HEK293 (cell line): Measurements from ENCODE around the gene UBFD1.
A peak's percentile ranks its signal among the peaks of the same experiment; 100 is the strongest.

Experiments
- CTCF ChIA-PET: fragments of 350-600 bp; formaldehyde crosslinking; extraction: SDS; loops from one replicate; lab custom pipeline; 2021; ENCODE audit warnings: antibody characterized with exemption; lab: Yijun Ruan, JAX
- POLR2A ChIA-PET: fragments of 300-600 bp; formaldehyde crosslinking; extraction: SDS; loops from one replicate; lab custom pipeline; 2020; ENCODE audit warnings: antibody characterized with exemption, inconsistent platforms; lab: Yijun Ruan, JAX
- H3K27ac ChIP-seq: fragments of 200-500 bp; sonication (Bioruptor generic); 2 replicates; pipeline ENCODE4 v1.5.1; 2014; ENCODE audit warnings: low read depth, low read length, control low read depth, inconsistent platforms; ENCODE audit errors: extremely low read depth
- H3K36me3 ChIP-seq, 2 experiments: fragments of 200-500 bp in 1 of 2; sonication (Bioruptor generic) in 1 of 2; 1 replicate in 1 of 2; 2 replicates in 1 of 2; pipeline ENCODE4 v1.5.1; 2014 to 2017; ENCODE audit warnings: inconsistent platforms in 2 of 2, low read length in 2 of 2; ENCODE audit not compliant: control insufficient read depth in 2 of 2, insufficient read depth in 1 of 2
- H3K4me1 ChIP-seq: fragments of 200-500 bp; sonication (Bioruptor generic); 2 replicates; pipeline ENCODE4 v1.5.1; 2014; ENCODE audit warnings: mild to moderate bottlenecking, low read length, inconsistent platforms; ENCODE audit not compliant: control insufficient read depth, insufficient read depth
- H3K4me3 ChIP-seq: 2 replicates; pipeline ENCODE4 v1.5.1; 2011; ENCODE audit warnings: low read depth, mild to moderate bottlenecking, control low read depth, low read length, moderate library complexity
- H3K9me3 ChIP-seq: fragments of 200-500 bp; sonication (Bioruptor generic); 2 replicates; pipeline ENCODE4 v1.5.1; 2014; ENCODE audit warnings: low read depth, low read length, inconsistent platforms; ENCODE audit not compliant: control insufficient read depth, insufficient read depth
- BCL11B ChIP-seq: fragments of 450-650 bp; formaldehyde crosslinking; IDR thresholded peaks from 2 replicates; pipeline ENCODE4 v1.5.1; 2016; ENCODE audit warnings: low read depth, missing biosample characterization, missing genetic modification characterization
- SCRT1 ChIP-seq: fragments of 450-650 bp; formaldehyde crosslinking; IDR thresholded peaks from 2 replicates; pipeline ENCODE4 v1.5.1; 2016; ENCODE audit warnings: missing biosample characterization, missing genetic modification characterization, borderline replicate concordance
- ZBTB48 ChIP-seq: fragments of 450-650 bp; formaldehyde crosslinking; IDR thresholded peaks from 2 replicates; pipeline ENCODE4 v1.5.1; 2016; ENCODE audit warnings: missing biosample characterization, missing genetic modification characterization
- ZNF114 ChIP-seq: fragments of 450-650 bp; formaldehyde crosslinking; IDR thresholded peaks from 2 replicates; pipeline ENCODE4 v1.5.0; 2017; ENCODE audit warnings: missing biosample characterization, missing genetic modification characterization
- ZNF133 ChIP-seq: fragments of 450-650 bp; formaldehyde crosslinking; IDR thresholded peaks from 2 replicates; pipeline ENCODE4 v1.5.1; 2016; ENCODE audit warnings: missing biosample characterization, missing genetic modification characterization
- ZNF155 ChIP-seq: fragments of 450-650 bp; formaldehyde crosslinking; IDR thresholded peaks from 2 replicates; pipeline ENCODE4 v1.5.1; 2016; ENCODE audit warnings: missing biosample characterization, missing genetic modification characterization
- ZNF211 ChIP-seq: fragments of 450-650 bp; formaldehyde crosslinking; IDR thresholded peaks from 2 replicates; pipeline ENCODE4 v1.5.1; 2016; ENCODE audit warnings: low read depth, missing biosample characterization, missing genetic modification characterization
- ZNF24 ChIP-seq: fragments of 450-650 bp; formaldehyde crosslinking; IDR thresholded peaks from 2 replicates; pipeline ENCODE4 v1.5.1; 2016; ENCODE audit warnings: missing biosample characterization, missing genetic modification characterization
- ZNF274 ChIP-seq, 2 experiments: fragments of 200-500 bp in 1 of 2; fragments of 450-650 bp in 1 of 2; sonication (Bioruptor generic) in 1 of 2; formaldehyde crosslinking in 1 of 2; IDR thresholded peaks; 2 replicates each; pipeline versions ENCODE4 v1.5.1 to v1.6.1; 2014 to 2016; ENCODE audit warnings: borderline replicate concordance in 1 of 2, inconsistent platforms in 1 of 2, low read length in 1 of 2, missing biosample characterization in 1 of 2, missing genetic modification characterization in 1 of 2
- ZNF280D ChIP-seq: fragments of 450-650 bp; formaldehyde crosslinking; IDR thresholded peaks from 2 replicates; pipeline ENCODE4 v1.5.1; 2016; ENCODE audit warnings: missing biosample characterization, missing genetic modification characterization
- ZNF354C ChIP-seq: fragments of 450-650 bp; formaldehyde crosslinking; IDR thresholded peaks from 2 replicates; pipeline ENCODE4 v1.5.1; 2016; ENCODE audit warnings: missing biosample characterization, missing genetic modification characterization, low read depth, borderline replicate concordance
- ZNF416 ChIP-seq: fragments of 450-650 bp; formaldehyde crosslinking; IDR thresholded peaks from 2 replicates; pipeline ENCODE4 v1.5.1; 2016; ENCODE audit warnings: missing biosample characterization, missing genetic modification characterization
- ZNF433 ChIP-seq: fragments of 450-650 bp; formaldehyde crosslinking; IDR thresholded peaks from 2 replicates; pipeline ENCODE4 v1.5.1; 2016; ENCODE audit warnings: missing biosample characterization, missing genetic modification characterization, low read depth
- ZNF48 ChIP-seq: fragments of 450-650 bp; formaldehyde crosslinking; IDR thresholded peaks from 2 replicates; pipeline ENCODE4 v1.5.1; 2016; ENCODE audit warnings: missing biosample characterization, missing genetic modification characterization
- ZNF529 ChIP-seq: fragments of 450-650 bp; formaldehyde crosslinking; IDR thresholded peaks from 2 replicates; pipeline ENCODE4 v1.5.1; 2017; ENCODE audit warnings: missing genetic modification characterization, missing biosample characterization; ENCODE audit not compliant: insufficient replicate concordance
- ZNF548 ChIP-seq: fragments of 450-650 bp; formaldehyde crosslinking; IDR thresholded peaks from 2 replicates; pipeline ENCODE4 v1.5.1; 2016; ENCODE audit warnings: missing biosample characterization, missing genetic modification characterization
- ZNF610 ChIP-seq: fragments of 450-650 bp; formaldehyde crosslinking; IDR thresholded peaks from 2 replicates; pipeline ENCODE4 v1.5.1; 2016; ENCODE audit warnings: missing biosample characterization, missing genetic modification characterization, borderline replicate concordance
- ZNF704 ChIP-seq: fragments of 450-650 bp; formaldehyde crosslinking; IDR thresholded peaks from 2 replicates; pipeline ENCODE4 v1.5.1; 2016; ENCODE audit warnings: missing biosample characterization, missing genetic modification characterization
- ZNF777 ChIP-seq: fragments of 450-650 bp; formaldehyde crosslinking; IDR thresholded peaks from 2 replicates; pipeline ENCODE4 v1.5.1; 2017; ENCODE audit warnings: missing biosample characterization, missing genetic modification characterization, borderline replicate concordance
- ZNF785 ChIP-seq: fragments of 450-650 bp; formaldehyde crosslinking; IDR thresholded peaks from 2 replicates; pipeline ENCODE4 v1.5.1; 2016; ENCODE audit warnings: missing biosample characterization, missing genetic modification characterization
- TF ChIP-seq, protein P1 (sequence below): fragments of 450-650 bp; formaldehyde crosslinking; IDR thresholded peaks from 2 replicates; pipeline ENCODE4 v1.5.1; 2016; ENCODE audit warnings: missing biosample characterization, missing genetic modification characterization, low read depth
- TF ChIP-seq, protein P2 (sequence below): fragments of 450-650 bp; formaldehyde crosslinking; conservative IDR thresholded peaks from 2 replicates; pipeline ENCODE4 v1.5.1; 2016; ENCODE audit warnings: low read depth, missing biosample characterization, missing genetic modification characterization

UBFD1 gene

DNA sequence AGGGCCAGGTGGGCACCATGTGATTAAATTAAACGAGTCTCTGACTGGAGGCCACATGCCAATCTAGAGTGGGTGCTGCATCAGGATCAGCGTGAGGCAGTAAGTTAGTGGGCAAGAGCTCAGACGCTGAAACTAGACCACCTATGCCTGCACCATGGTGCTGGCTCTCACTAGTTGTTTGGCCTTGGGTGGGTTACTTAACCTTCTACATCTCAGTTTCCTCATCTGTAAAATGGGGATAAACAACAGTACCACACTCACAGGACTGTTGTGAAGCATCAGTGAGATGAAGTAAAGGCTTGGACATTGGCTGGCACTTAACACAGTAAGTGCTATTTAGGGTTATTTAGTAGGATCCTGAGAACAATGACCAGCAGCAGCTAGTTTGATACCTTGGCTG is 32.7 kb downstream of the UBFD1 start:
- POLR2A ChIA-PET, result interaction anchor here (0.7 kb wide), 1 partner anchor 19 kb away, joined by 5 read pairs; no protein-coding TSS in a partner anchor
- CTCF ChIA-PET, result no interaction called here
- TF ChIP-seq ZNF433 (tag by site-specific recombination), result no peak
- no peak for TF ChIP-seq ZNF280D (tag by site-specific recombination)
- no peak for TF ChIP-seq ZNF133 (tag by site-specific recombination)
- Histone ChIP-seq H3K4me3 (no peak overlapping the region), H3K9me3 (no peaks in the 10 kb centered on the region), H3K27ac (no peak overlapping the region), H3K4me1 (no peaks in the 10 kb centered on the region), H3K36me3 (peaks cover 56 to 88% of the 10 kb centered on the region in 2 experiments)

GRCh38 chr16:23594186-23594585 is 36.7 kb downstream of the UBFD1 start:
- Histone ChIP-seq H3K9me3 (no peaks in the 10 kb centered on the region), H3K4me1 (no peaks in the 10 kb centered on the region), H3K4me3 (no peak overlapping the region), H3K27ac (no peak overlapping the region), H3K36me3 (peaks cover 32 to 48% of the 10 kb centered on the region in 2 experiments)
- ChIA-PET POLR2A (no interaction called here), CTCF (no interaction called here)
- no peak for TF ChIP-seq ZNF704 (tag by site-specific recombination)
- TF ChIP-seq ZNF416 (tag by site-specific recombination), result no peak
- TF ChIP-seq, protein P1, sequence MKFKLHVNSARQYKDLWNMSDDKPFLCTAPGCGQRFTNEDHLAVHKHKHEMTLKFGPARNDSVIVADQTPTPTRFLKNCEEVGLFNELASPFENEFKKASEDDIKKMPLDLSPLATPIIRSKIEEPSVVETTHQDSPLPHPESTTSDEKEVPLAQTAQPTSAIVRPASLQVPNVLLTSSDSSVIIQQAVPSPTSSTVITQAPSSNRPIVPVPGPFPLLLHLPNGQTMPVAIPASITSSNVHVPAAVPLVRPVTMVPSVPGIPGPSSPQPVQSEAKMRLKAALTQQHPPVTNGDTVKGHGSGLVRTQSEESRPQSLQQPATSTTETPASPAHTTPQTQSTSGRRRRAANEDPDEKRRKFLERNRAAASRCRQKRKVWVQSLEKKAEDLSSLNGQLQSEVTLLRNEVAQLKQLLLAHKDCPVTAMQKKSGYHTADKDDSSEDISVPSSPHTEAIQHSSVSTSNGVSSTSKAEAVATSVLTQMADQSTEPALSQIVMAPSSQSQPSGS (tag by site-specific recombination), result no peak
- TF ChIP-seq ZNF274 (IDR thresholded peaks at IDR 0.05; ENCODE audit: low read length), result no peak
- no peak for TF ChIP-seq ZNF274 (tag by site-specific recombination; IDR thresholded peaks at IDR 0.05; ENCODE audit: borderline replicate concordance)
- no peak for TF ChIP-seq ZNF785 (tag by site-specific recombination)
- TF ChIP-seq ZNF354C (tag by site-specific recombination), result no peak
- no peak for TF ChIP-seq ZNF155
- no peak for TF ChIP-seq ZNF777 (tag by site-specific recombination)

GRCh38 chr16:23595246-23595950 is 37.9 kb downstream of the UBFD1 start:
- H3K36me3 ChIP-seq, result peaks cover 21 to 36% of the 10 kb centered on the region in 2 experiments
- CTCF ChIA-PET, result no interaction called here
- no peaks in the 10 kb centered on the region for H3K4me1 ChIP-seq
- no peaks in the 10 kb centered on the region for H3K9me3 ChIP-seq
- peak overlapping the region; percentile 54; the same call in 1 of the 2 replicates for H3K27ac ChIP-seq
- POLR2A ChIA-PET, result no interaction called here
- H3K4me3 ChIP-seq, result peak overlapping the region; percentile 99
- TF ChIP-seq BCL11B (tag by site-specific recombination), result no peak
- no peak for TF ChIP-seq ZNF24 (tag by site-specific recombination)
- no peak for TF ChIP-seq ZNF114 (tag by site-specific recombination)
- TF ChIP-seq ZBTB48 (tag by site-specific recombination), result no peak
- no peak for TF ChIP-seq ZNF610 (tag by site-specific recombination)
- no peak for TF ChIP-seq ZNF548
- TF ChIP-seq ZNF529 (tag by site-specific recombination), result no peak
- no peak for TF ChIP-seq SCRT1 (tag by site-specific recombination)
- TF ChIP-seq, protein P2, sequence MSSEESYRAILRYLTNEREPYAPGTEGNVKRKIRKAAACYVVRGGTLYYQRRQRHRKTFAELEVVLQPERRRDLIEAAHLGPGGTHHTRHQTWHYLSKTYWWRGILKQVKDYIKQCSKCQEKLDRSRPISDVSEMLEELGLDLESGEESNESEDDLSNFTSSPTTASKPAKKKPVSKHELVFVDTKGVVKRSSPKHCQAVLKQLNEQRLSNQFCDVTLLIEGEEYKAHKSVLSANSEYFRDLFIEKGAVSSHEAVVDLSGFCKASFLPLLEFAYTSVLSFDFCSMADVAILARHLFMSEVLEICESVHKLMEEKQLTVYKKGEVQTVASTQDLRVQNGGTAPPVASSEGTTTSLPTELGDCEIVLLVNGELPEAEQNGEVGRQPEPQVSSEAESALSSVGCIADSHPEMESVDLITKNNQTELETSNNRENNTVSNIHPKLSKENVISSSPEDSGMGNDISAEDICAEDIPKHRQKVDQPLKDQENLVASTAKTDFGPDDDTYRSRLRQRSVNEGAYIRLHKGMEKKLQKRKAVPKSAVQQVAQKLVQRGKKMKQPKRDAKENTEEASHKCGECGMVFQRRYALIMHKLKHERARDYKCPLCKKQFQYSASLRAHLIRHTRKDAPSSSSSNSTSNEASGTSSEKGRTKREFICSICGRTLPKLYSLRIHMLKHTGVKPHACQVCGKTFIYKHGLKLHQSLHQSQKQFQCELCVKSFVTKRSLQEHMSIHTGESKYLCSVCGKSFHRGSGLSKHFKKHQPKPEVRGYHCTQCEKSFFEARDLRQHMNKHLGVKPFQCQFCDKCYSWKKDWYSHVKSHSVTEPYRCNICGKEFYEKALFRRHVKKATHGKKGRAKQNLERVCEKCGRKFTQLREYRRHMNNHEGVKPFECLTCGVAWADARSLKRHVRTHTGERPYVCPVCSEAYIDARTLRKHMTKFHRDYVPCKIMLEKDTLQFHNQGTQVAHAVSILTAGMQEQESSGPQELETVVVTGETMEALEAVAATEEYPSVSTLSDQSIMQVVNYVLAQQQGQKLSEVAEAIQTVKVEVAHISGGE, result no peak
- TF ChIP-seq ZNF48 (tag by site-specific recombination), result no peak
- no peak for TF ChIP-seq ZNF211 (tag by site-specific recombination)
